Sigmoid colon (tissue), 4 donors: ENCODE results near the gene TMUB1.

Experiments used
- CTCF ChIP-seq, 4 experiments: fragments of 450-650 bp in 3 of 4; fragments of 200-600 bp in 1 of 4; IDR thresholded peaks; one replicate each; pipeline ENCODE4 v1.5.1; 2016 to 2019; ENCODE audit warnings: antibody characterized with exemption in 4 of 4, mild to moderate bottlenecking in 3 of 4, moderate library complexity in 2 of 4
- EP300 ChIP-seq, 4 donors: sonication (generic); formaldehyde crosslinking; IDR thresholded peaks; one replicate each; pipeline ENCODE4 v1.6.1; 2017; ENCODE audit warnings: antibody characterized with exemption in 4 of 4
- POLR2A ChIP-seq, 2 donors: fragments of 450-650 bp; IDR thresholded peaks; one replicate each; pipeline ENCODE4 v1.6.1; 2016; ENCODE audit warnings: antibody characterized with exemption in 2 of 2, mild to moderate bottlenecking in 2 of 2, moderate library complexity in 2 of 2
- POLR2AphosphoS5 ChIP-seq, 4 donors: sonication (generic); formaldehyde crosslinking; IDR thresholded peaks; one replicate each; pipeline ENCODE4 v1.6.1; 2017; ENCODE audit warnings: antibody characterized with exemption in 4 of 4

GRCh38 chr7:151091003-151091402 lies 7.7 kb upstream of the TMUB1 start:
- TF ChIP-seq CTCF (IDR thresholded peaks at IDR 0.05) (no peak), POLR2AphosphoS5 (IDR thresholded peaks at IDR 0.05) (no peak), POLR2A (IDR thresholded peaks at IDR 0.05) (no peak), EP300 (IDR thresholded peaks at IDR 0.05) (no peak)
